H1 (cell line): ENCODE results near the gene GTF2I. TPM values are rescaled to one million over a fixed set of nuclear protein-coding genes. Genes with fewer than 3 reads are reported as not detected.
"Not testable (repeated sequence)": the region's sequence is repeated elsewhere in the genome, so short reads cannot be mapped to it uniquely, and the experiment has no call there.

Experiments
- CTCF ChIA-PET: fragments of 300-600 bp; sonication (Branson Sonifier 250); formaldehyde crosslinking; loops from one replicate; lab custom pipeline; 2021; ENCODE audit not compliant: partially characterized antibody; lab: Charles Lee
- POLR2A ChIA-PET: fragments of 300-600 bp; sonication (Branson Sonifier 250); formaldehyde crosslinking; loops from one replicate; lab custom pipeline; 2021; ENCODE audit warnings: inconsistent platforms; ENCODE audit not compliant: partially characterized antibody; lab: Charles Lee
- DNase-seq, 2 experiments: peaks; one replicate each; pipeline versions ENCODE4 v3.0.0 to v3.0.0-alpha.2; 2010 to 2022; ENCODE audit warnings: low spot score in 2 of 2, low read depth in 1 of 2, mixed read lengths in 1 of 2
- FAIRE-seq: peaks from 2 replicates; lab custom pipeline; 2011; peaks lifted over from hg19 to GRCh38; lab: Jason Lieb, UNC
- H2AFZ ChIP-seq: 2 replicates; pipeline ENCODE4 v1.8.1; 2012; ENCODE audit warnings: low read length, inconsistent platforms
- H2AK5ac ChIP-seq: 2 replicates; pipeline ENCODE4 v1.6.1; 2013; ENCODE audit warnings: low read depth, low read length
- H2BK120ac ChIP-seq: replicated peaks from 2 replicates; pipeline ENCODE3; 2013; ENCODE audit warnings: low read depth, low read length, inconsistent platforms
- H2BK12ac ChIP-seq: 2 replicates; pipeline ENCODE4 v1.6.1; 2013; ENCODE audit warnings: low read depth, low read length
- H2BK15ac ChIP-seq: 2 replicates; pipeline ENCODE4 v1.6.1; 2013; ENCODE audit warnings: low read length
- H2BK20ac ChIP-seq: 2 replicates; pipeline ENCODE4 v1.6.1; 2013; ENCODE audit warnings: low read length
- H2BK5ac ChIP-seq: 2 replicates; pipeline ENCODE4 v1.6.1; 2013; ENCODE audit warnings: low read depth, low read length
- H3K14ac ChIP-seq: 2 replicates; pipeline ENCODE4 v1.6.1; 2013; ENCODE audit warnings: inconsistent platforms; ENCODE audit not compliant: insufficient read length
- H3K18ac ChIP-seq: 2 replicates; pipeline ENCODE4 v1.6.1; 2013; ENCODE audit warnings: low read length; ENCODE audit errors: extremely low read depth
- H3K23ac ChIP-seq: 2 replicates; pipeline ENCODE4 v1.6.1; 2013; ENCODE audit warnings: inconsistent platforms; ENCODE audit not compliant: insufficient read length
- H3K23me2 ChIP-seq: 2 replicates; pipeline ENCODE4 v1.6.1; 2013; ENCODE audit warnings: low read depth, low read length
- H3K27ac ChIP-seq: 2 replicates; pipeline ENCODE4 v1.6.1; 2011; ENCODE audit warnings: low read depth, low read length, inconsistent platforms
- H3K27me3 ChIP-seq, 4 experiments: replicated peaks in 1 of 4; 1 replicate in 1 of 4; 2 replicates in 3 of 4; pipeline versions ENCODE4 v1.6.1 to v1.8.1; 2011 to 2013; ENCODE audit warnings: low read length in 3 of 4, mild to moderate bottlenecking in 3 of 4, inconsistent platforms in 2 of 4, mixed read lengths in 2 of 4, moderate library complexity in 1 of 4; ENCODE audit not compliant: control insufficient read depth in 3 of 4, insufficient read depth in 3 of 4; ENCODE audit errors: extremely low read depth in 1 of 4
- H3K36me3 ChIP-seq, 4 experiments: 2 replicates each; pipeline versions ENCODE4 v1.6.1 to v1.8.1; 2011 to 2013; ENCODE audit warnings: mild to moderate bottlenecking in 4 of 4, low read length in 3 of 4, moderate library complexity in 2 of 4, control low read depth in 1 of 4, inconsistent platforms in 1 of 4; ENCODE audit not compliant: insufficient read depth in 4 of 4, control insufficient read depth in 2 of 4
- H3K4ac ChIP-seq: replicated peaks from 2 replicates; pipeline ENCODE3; 2013; ENCODE audit warnings: low read length, low read depth, mixed read lengths, inconsistent platforms; ENCODE audit not compliant: insufficient read length
- H3K4me1 ChIP-seq, 4 experiments: replicated peaks in 1 of 4; 1 replicate in 1 of 4; 2 replicates in 3 of 4; pipeline versions ENCODE4 v1.6.1 to v1.8.1; 2011 to 2013; ENCODE audit warnings: low read length in 3 of 4, inconsistent platforms in 2 of 4, mixed read lengths in 1 of 4; ENCODE audit not compliant: insufficient read depth in 4 of 4, control insufficient read depth in 3 of 4
- H3K4me2 ChIP-seq, 2 experiments: 2 replicates each; pipeline versions ENCODE4 v1.6.1 to v1.8.1; 2011 to 2013; ENCODE audit warnings: low read depth in 2 of 2, low read length in 2 of 2, control low read depth in 1 of 2, inconsistent platforms in 1 of 2, mild to moderate bottlenecking in 1 of 2; ENCODE audit not compliant: insufficient read depth in 1 of 2
- H3K4me3 ChIP-seq, 4 experiments: fragments of 200-600, 300-600 bp in 1 of 4; sonication (generic), shearing (Covaris generic), sonication (Bioruptor Twin) in 1 of 4; 2 replicates each; pipeline versions ENCODE4 v1.5.1 to v1.8.1; 2011 to 2016; ENCODE audit warnings: low read length in 4 of 4, low read depth in 3 of 4, control low read depth in 2 of 4, inconsistent platforms in 2 of 4, mild to moderate bottlenecking in 2 of 4, mixed read lengths in 1 of 4, moderate library complexity in 1 of 4; ENCODE audit not compliant: insufficient read depth in 2 of 4; ENCODE audit errors: extremely low read depth in 1 of 4
- H3K56ac ChIP-seq: replicated peaks from 2 replicates; pipeline ENCODE3; 2013; ENCODE audit warnings: low read depth, mild to moderate bottlenecking, mixed read lengths, low read length, inconsistent platforms; ENCODE audit not compliant: insufficient read length
- H3K79me1 ChIP-seq: 2 replicates; pipeline ENCODE4 v1.6.1; 2013; ENCODE audit warnings: low read depth, low read length, control low read depth
- H3K79me2 ChIP-seq, 2 experiments: 2 replicates each; pipeline versions ENCODE4 v1.6.1 to v1.8.1; 2012 to 2013; ENCODE audit warnings: low read length in 2 of 2, mild to moderate bottlenecking in 2 of 2, inconsistent platforms in 1 of 2; ENCODE audit not compliant: insufficient read depth in 2 of 2, control insufficient read depth in 1 of 2
- H3K9ac ChIP-seq, 4 experiments: replicated peaks in 1 of 4; 1 replicate in 1 of 4; 2 replicates in 3 of 4; pipeline versions ENCODE4 v1.6.1 to v1.8.1; 2011 to 2013; ENCODE audit warnings: low read depth in 3 of 4, low read length in 3 of 4, control low read depth in 2 of 4, mild to moderate bottlenecking in 2 of 4, moderate library complexity in 2 of 4, inconsistent platforms in 1 of 4; ENCODE audit errors: extremely low read depth in 1 of 4
- H3K9me3 ChIP-seq, 2 experiments: 2 replicates each; pipeline versions ENCODE4 v1.6.1 to v1.8.1; 2012 to 2013; ENCODE audit warnings: mild to moderate bottlenecking in 2 of 2, moderate library complexity in 2 of 2, control low read depth in 1 of 2, inconsistent platforms in 1 of 2, low read depth in 1 of 2, low read length in 1 of 2, mixed read lengths in 1 of 2; ENCODE audit not compliant: insufficient read depth in 2 of 2
- H4K20me1 ChIP-seq, 2 experiments: replicated peaks in 1 of 2; 2 replicates each; pipeline versions ENCODE3 to v1.8.1; 2011 to 2013; ENCODE audit warnings: inconsistent platforms in 2 of 2, low read length in 2 of 2, mild to moderate bottlenecking in 1 of 2; ENCODE audit not compliant: insufficient read depth in 2 of 2, control insufficient read depth in 1 of 2
- H4K5ac ChIP-seq: 2 replicates; pipeline ENCODE4 v1.6.1; 2013; ENCODE audit warnings: low read length, low read depth, mixed read lengths, inconsistent platforms; ENCODE audit not compliant: insufficient read length
- H4K8ac ChIP-seq: 2 replicates; pipeline ENCODE4 v1.8.0; 2013; ENCODE audit warnings: mild to moderate bottlenecking, moderate library complexity, low read length, inconsistent platforms; ENCODE audit not compliant: insufficient read depth; ENCODE audit errors: extremely low read depth
- H4K91ac ChIP-seq: replicated peaks from 2 replicates; pipeline ENCODE3; 2013; ENCODE audit warnings: low read length, mixed read lengths, inconsistent platforms; ENCODE audit not compliant: insufficient read length
- WGBS, 2 experiments: shearing (Covaris generic) in 1 of 2; methylation state at CpG; one replicate each; pipeline versions ENCODE4 v1.1.6 to v1.1.7; 2013 to 2015; ENCODE audit warnings: low lambda C conversion rate in 2 of 2, mixed read lengths in 2 of 2, inconsistent platforms in 1 of 2, low coverage in 1 of 2, missing lambda C conversion rate in 1 of 2; ENCODE audit not compliant: insufficient replicate concordance in 2 of 2, insufficient coverage in 1 of 2, insufficient read length in 1 of 2; ENCODE audit errors: extremely low coverage in 1 of 2, missing lambda C conversion rate in 1 of 2; 5-methylcytosine and 5-hydroxymethylcytosine counted together
- polyA plus RNA-seq, 7 experiments: library from polyadenylated mRNA; depleted of rRNA in 3 of 7; stranded (reverse) in 5 of 7; unstranded in 2 of 7; fragments of >200 nt in 5 of 7; fragments of 200-250 nt in 2 of 7; gene quantifications; 1 replicate in 5 of 7; 2 replicates in 1 of 7; 4 replicates in 1 of 7; pipeline versions ENCODE4 v1.2.1 to v1.2.3, GENCODE V29; 2011 to 2013; ENCODE audit warnings: missing spikeins in 2 of 7, mixed read lengths in 2 of 7
- total RNA-seq: library from RNA; stranded (reverse); fragmentation: NEBNext Ultra II Directional; extraction: Animal tissue kit (Norgen Biotek cat#: 25700); gene quantifications from 2 replicates; pipeline ENCODE4 v1.2.1, GENCODE V29; 2021

Gene GTF2I
- total and polyA plus RNA-seq, 2 of the 8 experiments (the other 6 are each of a cell fraction or from before 2014, with no cell fraction given) = 46.7 to 316 TPM

- H2AK5ac ChIP-seq, H4K8ac ChIP-seq, H3K4me1 ChIP-seq, FAIRE-seq, H3K4ac ChIP-seq, H2BK120ac ChIP-seq, H4K20me1 ChIP-seq, DNase-seq, H2BK5ac ChIP-seq, H2BK12ac ChIP-seq, H3K23ac ChIP-seq, H2AFZ ChIP-seq, H4K5ac ChIP-seq, H3K23me2 ChIP-seq, H3K4me3 ChIP-seq, H3K9me3 ChIP-seq, POLR2A ChIA-PET, H2BK15ac ChIP-seq, H3K79me2 ChIP-seq, H3K79me1 ChIP-seq, H2BK20ac ChIP-seq, H3K14ac ChIP-seq, CTCF ChIA-PET, H4K91ac ChIP-seq, H3K56ac ChIP-seq, H3K27ac ChIP-seq, H3K27me3 ChIP-seq, H3K4me2 ChIP-seq, H3K18ac ChIP-seq, H3K36me3 ChIP-seq, H3K9ac ChIP-seq: not testable (repeated sequence)
- no CpG with 5 or more reads among the region's 14 CpGs for WGBS, 2 experiments
Observed at GRCh38 chr7:74739974-74740703, 82.6 kb downstream of the GTF2I start.
